DND-41 (cell line): ENCODE results near the gene MIA.

Experiments used
- ATAC-seq: fragments of 200-7000 bp; cut with Tn5 transposase; 3 replicates; pipeline ENCODE4 v1.9.1; 2021; ENCODE audit warnings: low read depth; ENCODE audit not compliant: insufficient read depth
- DNase-seq: peaks from one replicate; pipeline ENCODE4 v3.0.0-alpha.2; 2020
- H2AFZ ChIP-seq: 2 replicates; pipeline ENCODE4 v1.6.0; 2012; ENCODE audit warnings: low read depth, low read length
- H3K27ac ChIP-seq: 2 replicates; pipeline ENCODE4 v1.5.1; 2012; ENCODE audit warnings: low read length, inconsistent platforms
- H3K27me3 ChIP-seq: fragments of 200-600 bp; sonication (generic); 2 replicates; pipeline ENCODE4 v1.6.0; 2012; ENCODE audit warnings: low read length, mild to moderate bottlenecking, inconsistent platforms; ENCODE audit not compliant: insufficient read depth, poor library complexity
- H3K36me3 ChIP-seq: 2 replicates; pipeline ENCODE4 v1.5.1; 2012; ENCODE audit warnings: low read length, inconsistent platforms; ENCODE audit not compliant: insufficient read depth
- H3K4me1 ChIP-seq: 2 replicates; pipeline ENCODE4 v1.5.1; 2012; ENCODE audit warnings: mild to moderate bottlenecking, low read length; ENCODE audit not compliant: insufficient read depth
- H3K4me2 ChIP-seq: 2 replicates; pipeline ENCODE4 v1.6.0; 2012; ENCODE audit warnings: mild to moderate bottlenecking, moderate library complexity, low read length, inconsistent platforms; ENCODE audit not compliant: insufficient read depth
- H3K4me3 ChIP-seq, 2 experiments: fragments of 200-600 bp in 1 of 2; shearing (Covaris generic) in 1 of 2; 2 replicates each; pipeline ENCODE4 v1.5.1; 2012 to 2016; ENCODE audit warnings: inconsistent platforms in 2 of 2, low read length in 2 of 2, mild to moderate bottlenecking in 2 of 2, low read depth in 1 of 2, moderate library complexity in 1 of 2
- H3K79me2 ChIP-seq: 2 replicates; pipeline ENCODE4 v1.6.0; 2012; ENCODE audit warnings: low read length, inconsistent platforms; ENCODE audit not compliant: insufficient read depth
- H3K9ac ChIP-seq: 2 replicates; pipeline ENCODE4 v1.6.0; 2012; ENCODE audit warnings: low read depth, mild to moderate bottlenecking, inconsistent platforms, low read length, moderate library complexity
- H3K9me3 ChIP-seq: 2 replicates; pipeline ENCODE4 v1.5.1; 2012; ENCODE audit warnings: low read length, moderate library complexity, mild to moderate bottlenecking, inconsistent platforms; ENCODE audit not compliant: insufficient read depth, severe bottlenecking
- H4K20me1 ChIP-seq: 2 replicates; pipeline ENCODE4 v1.6.0; 2012; ENCODE audit warnings: low read length; ENCODE audit not compliant: insufficient read depth
- EZH2 ChIP-seq: IDR thresholded peaks from 3 replicates; pipeline ENCODE4 v1.6.1; 2012; ENCODE audit warnings: borderline replicate concordance, low read depth, mild to moderate bottlenecking, moderate library complexity, low read length, inconsistent platforms; ENCODE audit not compliant: severe bottlenecking
- TF ChIP-seq, protein P1 (sequence below): IDR thresholded peaks from 2 replicates; pipeline ENCODE4 v1.5.1; 2012; ENCODE audit warnings: borderline replicate concordance, low read length, moderate library complexity, mild to moderate bottlenecking; ENCODE audit not compliant: poor library complexity, severe bottlenecking; ENCODE audit errors: extremely low read depth

Gene MIA

DNA sequence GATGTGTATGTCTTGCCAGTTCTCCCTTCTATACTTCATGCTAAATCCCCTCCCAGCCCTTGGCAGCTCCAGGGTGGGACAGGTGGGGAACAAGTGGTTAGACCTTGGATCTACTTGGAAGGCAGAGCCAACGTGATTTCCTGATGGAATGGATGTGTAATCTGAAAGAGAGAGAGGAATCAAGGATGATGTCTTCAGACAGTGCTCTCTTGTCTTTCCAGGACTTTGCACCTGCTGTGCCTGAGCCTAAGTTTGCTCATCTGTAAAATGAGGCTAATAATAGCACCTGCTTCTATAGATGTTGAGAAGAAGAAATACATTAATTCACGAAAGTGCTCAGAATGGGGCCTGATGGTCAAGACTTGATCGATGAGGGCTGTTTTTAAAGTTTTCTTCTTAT lies 16.7 kb downstream of the MIA start:
- no peaks in the 10 kb centered on the region for H3K79me2 ChIP-seq
- H2AFZ ChIP-seq, result no peak overlapping the region
- no peaks in the 10 kb centered on the region for H3K9me3 ChIP-seq
- TF ChIP-seq EZH2, result no peak
- TF ChIP-seq, protein P1, sequence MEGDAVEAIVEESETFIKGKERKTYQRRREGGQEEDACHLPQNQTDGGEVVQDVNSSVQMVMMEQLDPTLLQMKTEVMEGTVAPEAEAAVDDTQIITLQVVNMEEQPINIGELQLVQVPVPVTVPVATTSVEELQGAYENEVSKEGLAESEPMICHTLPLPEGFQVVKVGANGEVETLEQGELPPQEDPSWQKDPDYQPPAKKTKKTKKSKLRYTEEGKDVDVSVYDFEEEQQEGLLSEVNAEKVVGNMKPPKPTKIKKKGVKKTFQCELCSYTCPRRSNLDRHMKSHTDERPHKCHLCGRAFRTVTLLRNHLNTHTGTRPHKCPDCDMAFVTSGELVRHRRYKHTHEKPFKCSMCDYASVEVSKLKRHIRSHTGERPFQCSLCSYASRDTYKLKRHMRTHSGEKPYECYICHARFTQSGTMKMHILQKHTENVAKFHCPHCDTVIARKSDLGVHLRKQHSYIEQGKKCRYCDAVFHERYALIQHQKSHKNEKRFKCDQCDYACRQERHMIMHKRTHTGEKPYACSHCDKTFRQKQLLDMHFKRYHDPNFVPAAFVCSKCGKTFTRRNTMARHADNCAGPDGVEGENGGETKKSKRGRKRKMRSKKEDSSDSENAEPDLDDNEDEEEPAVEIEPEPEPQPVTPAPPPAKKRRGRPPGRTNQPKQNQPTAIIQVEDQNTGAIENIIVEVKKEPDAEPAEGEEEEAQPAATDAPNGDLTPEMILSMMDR, result no peak
- H3K36me3 ChIP-seq, result no peaks in the 10 kb centered on the region
- ATAC-seq (no peak), DNase-seq (no peak)
- H3K4me3 ChIP-seq, result no peak overlapping the region
- H3K4me1 ChIP-seq, result no peaks in the 10 kb centered on the region
- H4K20me1 ChIP-seq, result no peaks in the 10 kb centered on the region
- no peaks in the 10 kb centered on the region for H3K27me3 ChIP-seq
- no peak overlapping the region for H3K27ac ChIP-seq
- H3K4me2 ChIP-seq, result no peak overlapping the region
- H3K9ac ChIP-seq, result no peak overlapping the region

DNA sequence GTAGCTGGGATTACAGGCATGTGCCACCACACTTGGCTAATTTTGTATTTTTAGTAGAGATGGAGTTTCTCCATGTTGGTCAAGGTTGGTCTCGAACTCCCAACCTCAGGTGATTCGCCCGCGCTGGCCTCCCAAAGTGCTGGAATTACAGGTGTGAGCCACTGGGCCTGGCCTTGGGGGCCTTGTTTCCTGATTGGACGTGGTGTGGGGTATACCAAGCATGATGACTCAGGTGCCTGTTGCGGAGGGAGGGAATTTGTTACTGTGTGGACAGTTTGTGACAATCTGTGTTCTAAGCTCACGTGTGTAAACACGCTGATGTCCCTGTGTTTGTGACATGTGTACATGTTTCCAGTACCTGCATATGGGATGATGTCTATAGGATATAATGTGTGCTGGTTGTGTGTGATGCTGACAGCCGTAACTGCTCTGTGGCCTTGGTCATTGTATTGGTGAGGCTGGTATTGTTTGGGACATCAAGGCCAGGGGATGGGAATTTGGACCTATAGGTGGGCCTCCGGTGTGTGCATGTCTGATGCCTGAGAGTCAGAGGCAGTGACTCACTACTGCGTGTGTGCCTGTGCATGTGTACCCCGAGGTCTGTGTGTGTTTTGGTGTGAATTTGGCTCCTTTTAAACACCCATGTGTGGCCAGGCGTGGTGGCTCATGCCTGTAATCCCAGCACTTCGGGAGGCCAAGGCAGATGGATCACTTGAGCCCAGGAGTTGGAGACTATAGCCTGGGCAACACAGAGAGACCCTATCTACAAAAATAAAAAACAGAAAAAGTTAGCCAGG lies 22.0 kb downstream of the MIA start:
- ATAC-seq, result no peak
- H2AFZ ChIP-seq, result no peak overlapping the region
- peaks cover 21% of the 10 kb centered on the region for H3K36me3 ChIP-seq
- no peak overlapping the region; the same call in 1 of the 2 replicates for H3K9ac ChIP-seq
- TF ChIP-seq, protein P1, result no peak
- TF ChIP-seq EZH2, result no peak
- H3K27ac ChIP-seq, result peak overlapping the region; percentile 82; the same call in 1 of the 2 replicates
- no peaks in the 10 kb centered on the region for H3K9me3 ChIP-seq
- peak overlapping the region; percentile 70 for H3K4me2 ChIP-seq
- no peaks in the 10 kb centered on the region for H3K27me3 ChIP-seq
- H4K20me1 ChIP-seq, result peaks cover 25% of the 10 kb centered on the region
- DNase-seq, result no peak
- H3K4me1 ChIP-seq, result peaks cover 37% of the 10 kb centered on the region
- H3K4me3 ChIP-seq, result peak overlapping the region in 1 of 2 experiments; percentile 67; a peak in 2 of 4 replicates
- peaks cover 35% of the 10 kb centered on the region for H3K79me2 ChIP-seq

DNA sequence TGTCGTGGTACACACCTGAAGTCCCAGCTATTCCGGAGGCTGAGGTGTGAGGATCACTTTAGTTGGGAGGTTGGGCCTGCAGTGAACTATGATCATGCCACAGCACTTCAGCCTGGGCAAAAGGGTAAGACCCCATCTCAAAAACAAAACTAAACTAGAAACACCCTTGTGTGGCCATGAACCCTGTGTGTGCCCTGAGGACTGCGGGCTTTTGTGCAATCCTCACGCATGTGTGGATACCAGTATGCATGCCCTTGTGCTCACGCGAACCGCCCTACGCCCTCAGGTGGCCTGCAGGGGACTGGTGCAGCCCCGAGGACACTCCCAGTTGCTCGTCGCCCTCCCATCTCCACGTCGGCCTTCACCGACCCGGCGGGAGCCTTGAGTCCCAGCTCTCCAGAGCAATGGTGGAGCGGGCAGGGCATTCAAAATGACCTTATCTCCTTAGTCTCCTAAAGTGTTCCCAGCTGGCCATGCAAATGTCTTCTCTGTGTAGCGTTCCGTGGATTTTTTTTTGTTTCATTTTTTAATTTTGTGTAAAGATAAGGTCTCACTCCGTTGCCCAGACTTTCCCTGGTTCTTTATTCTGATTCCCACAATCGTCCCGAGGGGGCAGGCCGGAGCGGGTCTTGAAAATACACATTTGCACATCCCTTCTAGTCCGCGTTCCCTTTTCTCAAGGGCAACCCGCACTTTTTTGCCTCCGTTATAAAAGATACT lies 22.8 kb downstream of the MIA start:
- H3K9ac ChIP-seq, result peak overlapping the region; percentile 62

More for the DNA sequence above, 22.8 kb downstream of the MIA start:
- Histone ChIP-seq H4K20me1 (peaks cover 33% of the 10 kb centered on the region), H3K4me1 (peaks cover 44% of the 10 kb centered on the region), H3K4me3 (peak overlapping the region; percentile 48 to 67; a peak in 3 of 4 replicates), H3K9me3 (no peaks in the 10 kb centered on the region), H3K4me2 (peak overlapping the region; percentile 70), H3K27ac (peak overlapping the region; percentile 82), H3K27me3 (no peaks in the 10 kb centered on the region), H3K79me2 (peaks cover 43% of the 10 kb centered on the region), H3K36me3 (peaks cover 29% of the 10 kb centered on the region), H2AFZ (peak overlapping the region; percentile 85)
- ATAC-seq (peak; percentile 18; the same call in 2 of the 3 replicates), DNase-seq (peak; percentile 43)
- no peak for TF ChIP-seq EZH2
- TF ChIP-seq, protein P1, result peak; percentile 41
